ENCODE measurements around the gene REM1. TPM values are rescaled to one million over a fixed set of nuclear protein-coding genes. Genes with fewer than 3 reads are reported as not detected.
"Not testable (repeated sequence)": the region's sequence is repeated elsewhere in the genome, so short reads cannot be mapped to it uniquely, and the experiment has no call there.

REM1 gene
- total and polyA plus RNA-seq, 9 donors, result 1.1 to 6.5 (median 2.6) TPM

DNA sequence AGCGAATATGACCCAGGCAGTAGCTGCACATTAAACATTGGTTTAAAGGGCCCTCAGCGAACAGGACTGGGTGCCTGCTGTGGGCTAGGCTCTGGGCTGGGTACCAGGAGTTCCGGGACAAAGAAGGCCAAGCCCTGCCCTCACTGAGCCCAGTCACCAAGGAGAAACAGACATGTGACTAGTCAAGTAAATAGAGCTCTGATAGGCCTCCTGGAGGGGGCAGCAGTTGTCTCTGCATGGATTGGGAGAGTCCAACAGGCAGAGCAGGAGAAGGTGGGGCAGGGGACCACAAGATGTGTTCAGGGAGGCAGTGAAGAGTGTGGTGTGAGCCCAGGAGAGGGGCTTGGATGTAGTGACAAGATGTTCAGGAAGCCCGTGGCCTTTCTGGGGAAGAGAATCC, 42.3 kb downstream of the REM1 start:
- no peak for DNase-seq
- Histone ChIP-seq H3K4me3 (no peak overlapping the region), H3K27ac (no peak overlapping the region), H3K36me3 (no peaks in the 10 kb centered on the region), H3K27me3 (no peaks in the 10 kb centered on the region), H3K4me1 (ENCODE audit: insufficient read depth) (peaks cover 10% of the 10 kb centered on the region), H3K9me3 (no peaks in the 10 kb centered on the region)
- 71 to 74% (median 74%) methylated on average over 4 of the region's 4 CpGs for WGBS, 3 donors
- TF ChIP-seq, protein P1, sequence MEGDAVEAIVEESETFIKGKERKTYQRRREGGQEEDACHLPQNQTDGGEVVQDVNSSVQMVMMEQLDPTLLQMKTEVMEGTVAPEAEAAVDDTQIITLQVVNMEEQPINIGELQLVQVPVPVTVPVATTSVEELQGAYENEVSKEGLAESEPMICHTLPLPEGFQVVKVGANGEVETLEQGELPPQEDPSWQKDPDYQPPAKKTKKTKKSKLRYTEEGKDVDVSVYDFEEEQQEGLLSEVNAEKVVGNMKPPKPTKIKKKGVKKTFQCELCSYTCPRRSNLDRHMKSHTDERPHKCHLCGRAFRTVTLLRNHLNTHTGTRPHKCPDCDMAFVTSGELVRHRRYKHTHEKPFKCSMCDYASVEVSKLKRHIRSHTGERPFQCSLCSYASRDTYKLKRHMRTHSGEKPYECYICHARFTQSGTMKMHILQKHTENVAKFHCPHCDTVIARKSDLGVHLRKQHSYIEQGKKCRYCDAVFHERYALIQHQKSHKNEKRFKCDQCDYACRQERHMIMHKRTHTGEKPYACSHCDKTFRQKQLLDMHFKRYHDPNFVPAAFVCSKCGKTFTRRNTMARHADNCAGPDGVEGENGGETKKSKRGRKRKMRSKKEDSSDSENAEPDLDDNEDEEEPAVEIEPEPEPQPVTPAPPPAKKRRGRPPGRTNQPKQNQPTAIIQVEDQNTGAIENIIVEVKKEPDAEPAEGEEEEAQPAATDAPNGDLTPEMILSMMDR (IDR thresholded peaks at IDR 0.05), result no peak
- no peak for TF ChIP-seq EP300 (IDR thresholded peaks at IDR 0.05)
- TF ChIP-seq POLR2A (IDR thresholded peaks at IDR 0.05), result no peak
- intact Hi-C loops (cut with DNase I), result no loop called here

DNA sequence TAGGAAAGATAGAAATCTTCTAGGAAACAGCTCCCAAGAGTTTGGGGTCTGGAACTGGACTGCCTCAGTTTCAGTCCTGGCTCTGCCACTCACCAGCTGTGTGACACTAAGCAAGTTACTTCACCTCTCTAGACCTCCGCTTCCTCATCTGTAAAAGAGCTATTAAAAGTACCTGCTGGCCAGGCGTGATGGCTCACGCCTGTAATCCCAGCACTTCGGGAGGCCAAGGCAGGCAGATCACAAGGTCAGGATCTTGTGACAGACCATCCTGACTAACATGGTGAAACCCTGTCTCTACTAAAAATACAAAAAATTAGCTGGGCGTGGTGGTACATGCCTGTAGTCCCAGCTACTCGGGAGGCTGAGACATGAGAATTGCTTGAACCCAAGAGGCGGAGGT, 46.2 kb downstream of the REM1 start:
- H3K4me3 ChIP-seq; intact Hi-C loops (cut with DNase I); H3K27ac ChIP-seq; H3K36me3 ChIP-seq; DNase-seq; H3K27me3 ChIP-seq; H3K4me1 ChIP-seq (ENCODE audit: insufficient read depth); H3K9me3 ChIP-seq: not testable (repeated sequence)
- WGBS, 3 donors, result 88 to 93% (median 90%) methylated on average over 7 of the region's 7 CpGs

DNA sequence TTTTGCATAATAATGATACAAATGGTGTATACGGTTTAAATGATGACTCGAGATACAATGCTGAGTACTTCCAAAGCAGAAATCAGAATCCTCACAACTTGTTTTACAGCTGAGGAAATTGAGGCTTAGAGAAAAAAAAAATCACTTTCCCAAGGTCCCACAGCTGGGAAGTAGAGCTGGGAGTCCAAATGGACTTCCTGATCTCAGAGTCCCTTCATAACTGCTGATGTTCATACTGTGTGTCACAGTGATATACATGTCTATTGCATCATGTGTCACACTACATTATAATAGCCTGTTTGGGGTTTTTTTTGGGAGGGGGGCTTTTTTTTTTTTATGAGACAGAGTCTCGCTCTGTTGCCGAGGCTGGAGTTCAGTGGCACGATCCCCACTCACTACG, 47.6 kb downstream of the REM1 start:
- WGBS, 3 donors, result 86 to 91% (median 86%) methylated on average over 6 of the region's 6 CpGs
- Histone ChIP-seq H3K4me3 (no peak overlapping the region), H3K4me1 (ENCODE audit: insufficient read depth) (no peaks in the 10 kb centered on the region), H3K27me3 (no peaks in the 10 kb centered on the region), H3K27ac (no peak overlapping the region), H3K36me3 (no peaks in the 10 kb centered on the region), H3K9me3 (no peaks in the 10 kb centered on the region)
- intact Hi-C loops (cut with DNase I), result no loop called here
- no peak for DNase-seq
- TF ChIP-seq EP300 (IDR thresholded peaks at IDR 0.05), result no peak

DNA sequence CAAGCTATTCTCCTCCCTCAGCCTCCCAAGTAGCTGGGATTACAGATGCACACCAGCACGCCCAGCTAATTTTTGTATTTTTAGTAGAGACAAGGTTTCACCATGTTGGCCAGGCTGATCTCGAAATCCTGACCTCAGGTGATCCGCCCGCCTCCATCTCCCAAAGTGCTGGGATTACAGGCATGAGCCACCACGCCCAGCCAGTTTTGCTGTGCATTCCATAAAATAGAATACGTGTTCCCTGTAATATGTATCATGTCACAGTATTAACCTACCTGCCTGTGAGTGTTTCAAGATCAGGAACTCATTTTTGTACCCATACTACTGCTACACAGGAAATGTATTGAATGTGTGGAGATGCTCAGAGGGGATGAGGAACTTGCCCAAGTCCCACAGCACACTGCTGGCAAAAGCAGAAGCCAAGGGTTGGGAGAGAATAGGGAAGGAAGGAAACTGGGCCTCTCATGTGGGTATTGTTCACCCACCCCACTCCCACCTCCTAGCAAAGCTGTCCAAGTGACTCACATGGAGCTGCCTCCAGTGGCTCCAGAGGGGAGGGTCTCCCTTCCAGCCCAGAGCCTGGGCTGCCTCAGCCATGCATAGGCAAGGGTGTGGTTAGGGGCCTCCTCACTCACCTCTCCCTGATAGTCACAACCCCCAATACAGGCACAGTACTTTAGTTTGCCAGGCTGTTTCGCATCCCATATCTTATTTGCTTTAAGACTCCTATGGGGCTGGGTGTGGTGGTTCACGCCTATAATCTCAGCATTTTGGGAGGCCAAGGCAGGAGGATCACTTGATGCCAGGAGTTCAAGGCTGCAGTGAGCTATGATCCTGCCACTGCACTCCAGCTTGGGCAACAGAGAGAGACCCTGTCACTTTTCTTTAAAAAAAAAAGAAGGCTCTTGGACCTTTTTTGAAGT, 48.5 kb downstream of the REM1 start:
- Histone ChIP-seq H3K4me1 (ENCODE audit: insufficient read depth) (no peaks in the 10 kb centered on the region), H3K36me3 (no peaks in the 10 kb centered on the region), H3K27ac (no peak overlapping the region), H3K27me3 (no peaks in the 10 kb centered on the region), H3K4me3 (no peak overlapping the region), H3K9me3 (no peaks in the 10 kb centered on the region)
- intact Hi-C loops (cut with DNase I), result no loop called here
- no peak for DNase-seq
- WGBS, 3 donors, result 82 to 93% (median 92%) methylated on average over 8 of the region's 8 CpGs
- no peak for TF ChIP-seq POLR2A (IDR thresholded peaks at IDR 0.05)
- TF ChIP-seq EP300 (IDR thresholded peaks at IDR 0.05), result no peak
- TF ChIP-seq, protein P1 (IDR thresholded peaks at IDR 0.05), result no peak

DNA sequence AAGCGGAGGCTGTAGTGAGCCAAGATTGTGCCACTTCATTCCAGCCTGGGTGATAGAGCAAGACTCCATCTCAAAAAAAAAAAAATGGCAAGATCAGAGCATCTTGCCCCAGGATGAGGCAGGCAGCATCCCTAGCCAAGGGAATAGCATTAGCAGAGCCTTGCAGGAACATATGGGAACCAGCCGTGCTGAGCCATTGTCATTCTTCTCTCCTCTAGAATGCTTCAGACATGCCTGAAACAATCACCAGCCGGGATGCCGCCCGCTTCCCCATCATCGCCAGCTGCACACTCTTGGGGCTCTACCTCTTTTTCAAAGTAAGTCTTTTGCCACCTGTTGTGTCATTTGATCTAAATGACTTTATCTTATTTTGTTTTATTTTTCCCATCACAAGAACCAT, 52.2 kb downstream of the REM1 start:
- WGBS, 3 donors, result 88 to 91% (median 89%) methylated on average over 6 of the region's 6 CpGs
- TF ChIP-seq EP300 (IDR thresholded peaks at IDR 0.05) (no peak), POLR2A (IDR thresholded peaks at IDR 0.05) (no peak)
- TF ChIP-seq, protein P1 (IDR thresholded peaks at IDR 0.05), result no peak
- Histone ChIP-seq H3K36me3 (no peaks in the 10 kb centered on the region), H3K27ac (no peak overlapping the region), H3K27me3 (no peaks in the 10 kb centered on the region), H3K4me1 (ENCODE audit: insufficient read depth) (no peaks in the 10 kb centered on the region), H3K9me3 (no peaks in the 10 kb centered on the region), H3K4me3 (no peak overlapping the region)
- DNase-seq, result no peak
- intact Hi-C loops (cut with DNase I), result no loop called here

Other genes starting within 250 kb of the REM1 start
- not detected for gene DEFB115, start 217.6 kb upstream of the REM1 start, total RNA-seq
- gene DEFB115, start 217.6 kb upstream of the REM1 start, polyA plus RNA-seq, result not detected
- not detected for gene DEFB116, start 166.7 kb upstream of the REM1 start, total RNA-seq
- not detected for gene DEFB116, start 166.7 kb upstream of the REM1 start, polyA plus RNA-seq
- not detected for gene DEFB118, start 106.7 kb upstream of the REM1 start, total RNA-seq
- gene DEFB118, start 106.7 kb upstream of the REM1 start, polyA plus RNA-seq, result under 1 TPM in 1 of 2 donors, not detected in 1; 0.43 TPM
- not detected for gene DEFB119, start 84.7 kb upstream of the REM1 start, total RNA-seq
- gene DEFB119, start 84.7 kb upstream of the REM1 start, polyA plus RNA-seq, result not detected
- gene DEFB121, start 69.1 kb upstream of the REM1 start, total RNA-seq, result not detected
- gene DEFB121, start 69.1 kb upstream of the REM1 start, polyA plus RNA-seq, result not detected
- gene DEFB123, start 34.7 kb upstream of the REM1 start, total RNA-seq, result not detected
- not detected for gene DEFB123, start 34.7 kb upstream of the REM1 start, polyA plus RNA-seq
- gene DEFB124, start 161 bp upstream of the REM1 start, total RNA-seq, result under 1 TPM in 2 of 7 donors, not detected in 5; 0.45 to 0.62 TPM
- under 1 TPM in 1 of 2 donors, not detected in 1; 0.82 TPM for gene DEFB124, start 161 bp upstream of the REM1 start, polyA plus RNA-seq
- 100 to 1,000 TPM in 3 of 7 donors, 10 to 100 TPM in 4; 30.2 to 158 (median 97.3) TPM for gene HM13, start 39.2 kb downstream of the REM1 start, total RNA-seq
- gene HM13, start 39.2 kb downstream of the REM1 start, polyA plus RNA-seq, result 100 to 1,000 TPM in 1 of 2 donors, 10 to 100 TPM in 1; 72.6 to 129 TPM
- 100 to 1,000 TPM in 3 of 7 donors, 10 to 100 TPM in 4; 42.6 to 353 (median 64.2) TPM for gene ID1, start 130.0 kb downstream of the REM1 start, total RNA-seq
- gene ID1, start 130.0 kb downstream of the REM1 start, polyA plus RNA-seq, result 10 to 100 TPM; 26.0 to 86.9 TPM
- gene COX4I2, start 162.6 kb downstream of the REM1 start, total RNA-seq, result 1 to 10 TPM in 6 of 7 donors, not detected in 1; 1.1 to 3.5 (median 2.1) TPM
- 1 to 10 TPM; 3.5 to 6.6 TPM for gene COX4I2, start 162.6 kb downstream of the REM1 start, polyA plus RNA-seq
- gene BCL2L1, start 247.6 kb downstream of the REM1 start, total RNA-seq, result 10 to 100 TPM; 21.7 to 65.1 (median 40.4) TPM
- gene BCL2L1, start 247.6 kb downstream of the REM1 start, polyA plus RNA-seq, result 10 to 100 TPM; 31.6 to 35.6 TPM

Data from ovary (tissue), 9 donors.